ENCODE data around the gene PPP1R36.
"Not testable (repeated sequence)": the region's sequence is repeated elsewhere in the genome, so short reads cannot be mapped to it uniquely, and the experiment has no call there.

PPP1R36 gene

DNA sequence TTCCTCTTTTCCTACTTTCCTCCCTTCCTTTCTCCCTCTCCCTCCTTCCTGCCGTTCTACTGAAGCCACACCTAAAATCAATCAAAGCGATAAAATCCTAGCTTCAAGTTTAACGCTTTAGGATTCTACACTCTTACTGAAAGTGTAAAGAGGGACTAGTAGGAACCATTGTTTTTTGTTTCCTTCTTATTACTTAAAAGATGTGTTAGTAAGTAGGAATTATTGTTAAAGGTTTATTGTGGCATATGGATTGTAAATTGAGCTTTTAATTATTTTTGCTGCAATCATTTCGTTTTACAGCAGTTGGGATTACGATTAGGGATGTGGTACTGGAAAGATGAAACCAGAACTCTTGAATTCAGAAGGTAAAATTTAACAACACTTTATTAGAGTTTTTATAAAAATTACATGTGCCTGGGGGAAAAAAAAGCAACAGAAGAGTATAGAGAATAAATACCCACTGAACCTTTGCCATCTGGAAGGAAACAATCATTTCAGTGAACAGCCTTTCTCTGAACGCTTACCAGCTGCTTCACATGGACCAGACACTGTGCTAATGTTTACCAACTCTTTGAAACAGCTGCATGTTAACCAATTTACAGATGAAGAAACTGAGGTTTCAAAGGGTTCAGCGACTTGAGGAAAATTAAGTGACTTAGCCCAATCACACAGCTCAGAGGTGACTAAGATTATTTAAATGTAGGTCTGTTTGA, 1.0 kb downstream of the PPP1R36 start:
- Histone ChIP-seq H3K18ac (ENCODE audit: low read length) (no peak overlapping the region), H2AK5ac (ENCODE audit: low read depth, low read length) (no peak overlapping the region), H3K23ac (ENCODE audit: low read depth, low read length, poor library complexity) (no peak overlapping the region), H2BK15ac (ENCODE audit: low read length) (no peak overlapping the region), H3K27me3 (ENCODE audit: control insufficient read depth in 3 of 3, insufficient read depth in 3 of 3, low read depth in 1 of 3, low read length in 3 of 3) (peaks cover 0 to 40% (median 25%) of the 10 kb centered on the region in 3 experiments), H3K4me1 (ENCODE audit: control insufficient read depth in 2 of 2, insufficient read depth in 1 of 2, low read depth in 1 of 2, low read length in 2 of 2) (peaks cover 0 to 3% of the 10 kb centered on the region in 2 donors), H2BK120ac (ENCODE audit: low read depth, low read length) (no peak overlapping the region), H3K4me3 (ENCODE audit: low read length in 2 of 2) (no peak overlapping the region), H3K4ac (ENCODE audit: low read length) (no peak overlapping the region), H3K9me3 (replicated peaks in 1 of 2; ENCODE audit: control insufficient read depth in 2 of 2, insufficient read depth in 1 of 2, low read depth in 1 of 2, low read length in 2 of 2) (no peaks in the 10 kb centered on the region), H4K8ac (ENCODE audit: low read depth, low read length) (no peak overlapping the region), H3K9ac (ENCODE audit: low read depth, low read length, poor library complexity) (no peak overlapping the region), H3K14ac (ENCODE audit: low read length) (no peak overlapping the region), H2AFZ (ENCODE audit: low read length) (no peak overlapping the region), H3K36me3 (replicated peaks in 1 of 2; ENCODE audit: control insufficient read depth in 2 of 2, insufficient read depth in 2 of 2, low read length in 2 of 2) (no peaks in the 10 kb centered on the region), H3K27ac (replicated peaks; ENCODE audit: low read length) (no peak overlapping the region), H3K4me2 (ENCODE audit: insufficient read depth, low read length, poor library complexity, severe bottlenecking) (no peak overlapping the region), H2BK5ac (ENCODE audit: low read length) (no peak overlapping the region), H2BK12ac (ENCODE audit: low read length) (no peak overlapping the region), H4K91ac (ENCODE audit: low read depth, low read length, poor library complexity) (no peak overlapping the region), H3K79me1 (ENCODE audit: low read depth, low read length) (no peaks in the 10 kb centered on the region)
- no peak for DNase-seq (ENCODE audit: low spot score)
- WGBS, 2 donors (ENCODE audit: extremely low coverage in 2 of 2, insufficient read length in 2 of 2, insufficient replicate concordance in 1 of 2), result no CpG with 5 or more reads among the region's 7 CpGs

GRCh38 chr14:64554556-64554955, 4.8 kb downstream of the PPP1R36 start:
- Histone ChIP-seq H3K9ac (ENCODE audit: low read depth, low read length, poor library complexity) (no peak overlapping the region), H3K4ac (ENCODE audit: low read length) (no peak overlapping the region), H3K18ac (ENCODE audit: low read length) (no peak overlapping the region), H2BK15ac (ENCODE audit: low read length) (no peak overlapping the region), H3K27me3 (ENCODE audit: control insufficient read depth in 3 of 3, insufficient read depth in 3 of 3, low read depth in 1 of 3, low read length in 3 of 3) (peaks cover 0 to 28% (median 14%) of the 10 kb centered on the region in 3 experiments), H3K14ac (ENCODE audit: low read length) (no peak overlapping the region), H3K79me1 (ENCODE audit: low read depth, low read length) (no peaks in the 10 kb centered on the region), H2BK5ac (ENCODE audit: low read length) (no peak overlapping the region), H3K4me3 (ENCODE audit: low read length in 2 of 2) (peak overlapping the region in 1 of 2 donors; percentile 34), H3K36me3 (replicated peaks in 1 of 2; ENCODE audit: control insufficient read depth in 2 of 2, insufficient read depth in 2 of 2, low read length in 2 of 2) (no peaks in the 10 kb centered on the region), H2BK12ac (ENCODE audit: low read length) (no peak overlapping the region), H4K91ac (ENCODE audit: low read depth, low read length, poor library complexity) (no peak overlapping the region), H2AFZ (ENCODE audit: low read length) (no peak overlapping the region), H2AK5ac (ENCODE audit: low read depth, low read length) (no peak overlapping the region), H3K23ac (ENCODE audit: low read depth, low read length, poor library complexity) (no peak overlapping the region), H3K27ac (replicated peaks; ENCODE audit: low read length) (no peak overlapping the region), H3K4me2 (ENCODE audit: insufficient read depth, low read length, poor library complexity, severe bottlenecking) (no peak overlapping the region), H2BK120ac (ENCODE audit: low read depth, low read length) (no peak overlapping the region), H3K9me3 (replicated peaks in 1 of 2; ENCODE audit: control insufficient read depth in 2 of 2, insufficient read depth in 1 of 2, low read depth in 1 of 2, low read length in 2 of 2) (no peaks in the 10 kb centered on the region), H4K8ac (ENCODE audit: low read depth, low read length) (no peak overlapping the region), H3K4me1 (ENCODE audit: control insufficient read depth in 2 of 2, insufficient read depth in 1 of 2, low read depth in 1 of 2, low read length in 2 of 2) (peaks cover 0 to 3% of the 10 kb centered on the region in 2 donors)
- DNase-seq (ENCODE audit: low spot score), result no peak
- no CpG with 5 or more reads among the region's 4 CpGs for WGBS, 2 donors (ENCODE audit: extremely low coverage in 2 of 2, insufficient read length in 2 of 2, insufficient replicate concordance in 1 of 2)

- no peak overlapping the region for H2BK12ac ChIP-seq (ENCODE audit: low read length)
- H3K18ac ChIP-seq (ENCODE audit: low read length), result no peak overlapping the region
- no peak overlapping the region for H2AFZ ChIP-seq (ENCODE audit: low read length)
- H3K9me3 ChIP-seq (replicated peaks in 1 of 2; ENCODE audit: control insufficient read depth in 2 of 2, insufficient read depth in 1 of 2, low read depth in 1 of 2, low read length in 2 of 2), result no peaks in the 10 kb centered on the region
- no peaks in the 10 kb centered on the region for H3K36me3 ChIP-seq (replicated peaks in 1 of 2; ENCODE audit: control insufficient read depth in 2 of 2, insufficient read depth in 2 of 2, low read length in 2 of 2)
- H2BK120ac ChIP-seq (ENCODE audit: low read depth, low read length), result no peak overlapping the region
- WGBS, 2 donors (ENCODE audit: extremely low coverage in 2 of 2, insufficient read length in 2 of 2, insufficient replicate concordance in 1 of 2), result no CpG with 5 or more reads among the region's 5 CpGs
- H2BK5ac ChIP-seq (ENCODE audit: low read length), result no peak overlapping the region
- no peak for DNase-seq (ENCODE audit: low spot score)
- H2BK15ac ChIP-seq (ENCODE audit: low read length), result no peak overlapping the region
- H4K91ac ChIP-seq (ENCODE audit: low read depth, low read length, poor library complexity), result no peak overlapping the region
- no peak overlapping the region for H2AK5ac ChIP-seq (ENCODE audit: low read depth, low read length)
- no peak overlapping the region for H3K27ac ChIP-seq (replicated peaks; ENCODE audit: low read length)
- no peak overlapping the region for H3K4me3 ChIP-seq (ENCODE audit: low read length in 2 of 2)
- H3K14ac ChIP-seq (ENCODE audit: low read length), result no peak overlapping the region
- no peak overlapping the region for H3K23ac ChIP-seq (ENCODE audit: low read depth, low read length, poor library complexity)
- H3K4me1 ChIP-seq (ENCODE audit: control insufficient read depth in 2 of 2, insufficient read depth in 1 of 2, low read depth in 1 of 2, low read length in 2 of 2), result no peaks in the 10 kb centered on the region
- no peak overlapping the region for H4K8ac ChIP-seq (ENCODE audit: low read depth, low read length)
- no peak overlapping the region for H3K9ac ChIP-seq (ENCODE audit: low read depth, low read length, poor library complexity)
- H3K4me2 ChIP-seq (ENCODE audit: insufficient read depth, low read length, poor library complexity, severe bottlenecking), result no peak overlapping the region
- no peak overlapping the region for H3K4ac ChIP-seq (ENCODE audit: low read length)
- H3K27me3 ChIP-seq (ENCODE audit: control insufficient read depth in 3 of 3, insufficient read depth in 3 of 3, low read depth in 1 of 3, low read length in 3 of 3), result peaks cover 0 to 9% (median 1%) of the 10 kb centered on the region in 3 experiments
- no peaks in the 10 kb centered on the region for H3K79me1 ChIP-seq (ENCODE audit: low read depth, low read length)
These were observed 6.8 kb downstream of the PPP1R36 start for GRCh38 chr14:64556526-64556925.

DNA sequence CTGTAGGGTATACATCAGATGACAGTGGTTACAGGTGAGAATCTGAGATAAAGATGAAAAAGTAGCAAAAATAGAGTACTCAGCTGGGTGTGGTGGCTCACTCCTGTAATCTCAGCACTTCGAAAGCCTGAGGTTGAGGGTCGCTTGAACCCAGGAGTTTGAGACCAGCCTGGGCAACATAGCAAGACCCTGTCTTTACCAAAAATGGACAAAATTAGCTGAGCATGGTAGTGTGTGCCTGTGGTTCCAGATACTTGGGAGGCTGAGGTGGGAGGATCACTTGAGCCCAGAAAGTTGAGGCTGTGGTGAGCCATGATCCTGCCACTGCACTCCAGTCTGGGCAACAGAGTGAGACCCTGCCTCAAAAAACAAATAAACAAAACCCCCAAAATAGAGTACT, 8.5 kb downstream of the PPP1R36 start:
- not testable (repeated sequence) for H4K91ac ChIP-seq (ENCODE audit: low read depth, low read length, poor library complexity); H3K9ac ChIP-seq (ENCODE audit: low read depth, low read length, poor library complexity); H2BK120ac ChIP-seq (ENCODE audit: low read depth, low read length); H3K27me3 ChIP-seq (ENCODE audit: control insufficient read depth in 3 of 3, insufficient read depth in 3 of 3, low read depth in 1 of 3, low read length in 3 of 3); H2BK5ac ChIP-seq (ENCODE audit: low read length); H3K23ac ChIP-seq (ENCODE audit: low read depth, low read length, poor library complexity); H3K27ac ChIP-seq (replicated peaks; ENCODE audit: low read length); H3K4me2 ChIP-seq (ENCODE audit: insufficient read depth, low read length, poor library complexity, severe bottlenecking); DNase-seq (ENCODE audit: low spot score); H4K8ac ChIP-seq (ENCODE audit: low read depth, low read length); H3K4ac ChIP-seq (ENCODE audit: low read length); H3K79me1 ChIP-seq (ENCODE audit: low read depth, low read length); H3K14ac ChIP-seq (ENCODE audit: low read length); H3K18ac ChIP-seq (ENCODE audit: low read length); H3K4me1 ChIP-seq (ENCODE audit: control insufficient read depth in 2 of 2, insufficient read depth in 1 of 2, low read depth in 1 of 2, low read length in 2 of 2); H2AK5ac ChIP-seq (ENCODE audit: low read depth, low read length); H2BK15ac ChIP-seq (ENCODE audit: low read length); H2BK12ac ChIP-seq (ENCODE audit: low read length); H2AFZ ChIP-seq (ENCODE audit: low read length); H3K36me3 ChIP-seq (replicated peaks in 1 of 2; ENCODE audit: control insufficient read depth in 2 of 2, insufficient read depth in 2 of 2, low read length in 2 of 2); H3K9me3 ChIP-seq (replicated peaks in 1 of 2; ENCODE audit: control insufficient read depth in 2 of 2, insufficient read depth in 1 of 2, low read depth in 1 of 2, low read length in 2 of 2); H3K4me3 ChIP-seq (ENCODE audit: low read length in 2 of 2)
- WGBS, 2 donors (ENCODE audit: extremely low coverage in 2 of 2, insufficient read length in 2 of 2, insufficient replicate concordance in 1 of 2), result no CpG with 5 or more reads among the region's 2 CpGs
